Measurements from ENCODE around the gene ATP6V1B1.

GRCh38 chr2:70939839-70940580 is 4.3 kb downstream of the ATP6V1B1 start:
- TF ChIP-seq CTCF (IDR thresholded peaks at IDR 0.05) (no peak), POLR2A (IDR thresholded peaks at IDR 0.05) (no peak)
